ENCODE results near the gene PTPRA. TPM values are rescaled to one million over a fixed set of nuclear protein-coding genes. Genes with fewer than 3 reads are reported as not detected.

Gene PTPRA
- total RNA-seq, 1 experiment from 2014 or later, result 56.9 TPM

- ChIA-PET CTCF (no interaction called here), POLR2A (ENCODE audit: low non-redundant PET) (no interaction called here)
- no peak for TF ChIP-seq EZH2 (IDR thresholded peaks at IDR 0.05; ENCODE audit: borderline replicate concordance, low read depth, low read length, poor library complexity, severe bottlenecking)
- no peak for TF ChIP-seq CTCF (conservative IDR thresholded peaks at IDR 0.05; ENCODE audit: low read depth, low read length)
- Histone ChIP-seq H3K4me1 (ENCODE audit: insufficient read depth, low read length, poor library complexity, severe bottlenecking) (peaks cover 15% of the 10 kb centered on the region), H3K27me3 (replicated peaks; ENCODE audit: insufficient read depth, low read depth, low read length, poor library complexity) (no peaks in the 10 kb centered on the region), H3K36me3 (ENCODE audit: insufficient read depth, low read length, poor library complexity, severe bottlenecking) (peaks cover 8% of the 10 kb centered on the region), H3K27ac (ENCODE audit: low read depth, low read length, poor library complexity, severe bottlenecking) (peak within 1 kb of the TSS; percentile 94), H3K9me3 (ENCODE audit: low read depth, low read length, poor library complexity, severe bottlenecking) (no peaks in the 10 kb centered on the region), H3K4me3 (ENCODE audit: low read depth, low read length, poor library complexity, severe bottlenecking) (peak within 1 kb of the TSS; percentile 70)
- DNase-seq (ENCODE audit: low spot score), result peak; percentile 93
- intact Hi-C loops (cut with micrococcal nuclease; ENCODE audit: unreplicated experiment), result no loop called here
- no TSS peak for BruUV-seq (replicated peaks)
These were observed 32.9 kb upstream of the PTPRA start, which contains the start of the genes PCED1A and VPS16 for GRCh38 chr20:2840138-2840966. PCED1A (minus strand) TSS chr20:2840655; CDS start chr20:2839912, 743 bp downstream. VPS16 (plus strand) TSS chr20:2840745; CDS start chr20:2840775, 30 bp downstream.

- TSS peak; percentile 74 for BruUV-seq (replicated peaks)
- intact Hi-C loops (cut with micrococcal nuclease; ENCODE audit: unreplicated experiment), result no loop called here
- Histone ChIP-seq H3K4me3 (ENCODE audit: low read depth, low read length, poor library complexity, severe bottlenecking) (peak overlapping the region; percentile 70), H3K4me1 (ENCODE audit: insufficient read depth, low read length, poor library complexity, severe bottlenecking) (peaks cover 15% of the 10 kb centered on the region), H3K27me3 (replicated peaks; ENCODE audit: insufficient read depth, low read depth, low read length, poor library complexity) (no peaks in the 10 kb centered on the region), H3K36me3 (ENCODE audit: insufficient read depth, low read length, poor library complexity, severe bottlenecking) (peaks cover 8% of the 10 kb centered on the region), H3K27ac (ENCODE audit: low read depth, low read length, poor library complexity, severe bottlenecking) (peak overlapping the region; percentile 35), H3K9me3 (ENCODE audit: low read depth, low read length, poor library complexity, severe bottlenecking) (no peaks in the 10 kb centered on the region)
- peak; percentile 46 for DNase-seq (ENCODE audit: low spot score)
- ChIA-PET POLR2A (ENCODE audit: low non-redundant PET) (no interaction called here), CTCF (no interaction called here)
- no peak for TF ChIP-seq EZH2 (IDR thresholded peaks at IDR 0.05; ENCODE audit: borderline replicate concordance, low read depth, low read length, poor library complexity, severe bottlenecking)
- TF ChIP-seq CTCF (conservative IDR thresholded peaks at IDR 0.05; ENCODE audit: low read depth, low read length), result no peak
These were observed 32.2 kb upstream of the PTPRA start for GRCh38 chr20:2840967-2841531.

- Histone ChIP-seq H3K4me3 (ENCODE audit: low read depth, low read length, poor library complexity, severe bottlenecking) (no peak overlapping the region), H3K27me3 (replicated peaks; ENCODE audit: insufficient read depth, low read depth, low read length, poor library complexity) (no peaks in the 10 kb centered on the region), H3K27ac (ENCODE audit: low read depth, low read length, poor library complexity, severe bottlenecking) (no peak overlapping the region), H3K36me3 (ENCODE audit: insufficient read depth, low read length, poor library complexity, severe bottlenecking) (no peaks in the 10 kb centered on the region), H3K4me1 (ENCODE audit: insufficient read depth, low read length, poor library complexity, severe bottlenecking) (peaks cover 4% of the 10 kb centered on the region), H3K9me3 (ENCODE audit: low read depth, low read length, poor library complexity, severe bottlenecking) (no peaks in the 10 kb centered on the region)
- CTCF ChIA-PET, result no interaction called here
- DNase-seq (ENCODE audit: low spot score), result no peak
- no peak for TF ChIP-seq CTCF (conservative IDR thresholded peaks at IDR 0.05; ENCODE audit: low read depth, low read length)
- TF ChIP-seq EZH2 (IDR thresholded peaks at IDR 0.05; ENCODE audit: borderline replicate concordance, low read depth, low read length, poor library complexity, severe bottlenecking), result no peak
- POLR2A ChIA-PET (ENCODE audit: low non-redundant PET), result no interaction called here
- BruUV-seq (replicated peaks), result no TSS peak
- intact Hi-C loops (cut with micrococcal nuclease; ENCODE audit: unreplicated experiment), result no loop called here
These were observed 27.7 kb upstream of the PTPRA start for GRCh38 chr20:2845607-2846006.
